NCI-H2227 treated with DMSO at 0.1 percent for 48 hours (cell line): ENCODE measurements around the gene MACROD2.
A peak's percentile ranks its signal among the peaks of the same experiment; 100 is the strongest.

Experiments
- DNase-seq: peaks from one replicate; lab custom pipeline; 2025; lab: John Stamatoyannopoulos, UW

Gene MACROD2

GRCh38 chr20:16064989-16065707 is 2069.8 kb downstream of the MACROD2 start:
- DNase-seq = no peak

- DNase-seq = no peak
These were observed 2071.3 kb downstream of the MACROD2 start for GRCh38 chr20:16066571-16066970.

GRCh38 chr20:16069389-16070010 is 2074.2 kb downstream of the MACROD2 start:
- DNase-seq = no peak

GRCh38 chr20:16072220-16072619 is 2076.9 kb downstream of the MACROD2 start:
- no peak for DNase-seq

- no peak for DNase-seq
These were observed 2083.0 kb downstream of the MACROD2 start for GRCh38 chr20:16078172-16078898.

GRCh38 chr20:16081421-16081820 is 2086.1 kb downstream of the MACROD2 start:
- DNase-seq = no peak

- DNase-seq = no peak
These were observed 2086.8 kb downstream of the MACROD2 start for GRCh38 chr20:16082051-16082550.

- DNase-seq = no peak
These were observed 2088.4 kb downstream of the MACROD2 start for GRCh38 chr20:16083639-16084280.

- DNase-seq = no peak
These were observed 2099.9 kb downstream of the MACROD2 start for GRCh38 chr20:16095226-16095625.

- DNase-seq = peak; percentile 4
These were observed 2101.5 kb downstream of the MACROD2 start for GRCh38 chr20:16096756-16097326.

- DNase-seq = no peak
These were observed 2102.5 kb downstream of the MACROD2 start for GRCh38 chr20:16097788-16098187.

- DNase-seq = peak; percentile 10
These were observed 2103.7 kb downstream of the MACROD2 start for GRCh38 chr20:16098890-16099639.

- DNase-seq = no peak
These were observed 2104.8 kb downstream of the MACROD2 start for GRCh38 chr20:16100111-16100510.

GRCh38 chr20:16100767-16101166 is 2105.5 kb downstream of the MACROD2 start:
- DNase-seq = no peak
